CD14-positive monocyte (primary cell): Measurements from ENCODE around the gene SMC3. TPM values are rescaled to one million over a fixed set of nuclear protein-coding genes. Genes with fewer than 3 reads are reported as not detected.

Experiments
- DNase-seq, 3 donors: peaks; one replicate each; pipeline ENCODE4 v3.0.0-alpha.2; 2011 to 2022
- H2AFZ ChIP-seq: 2 replicates; pipeline ENCODE4 v1.6.0; 2012; ENCODE audit warnings: mild to moderate bottlenecking, low read depth, low read length, inconsistent platforms; ENCODE audit not compliant: insufficient read depth, poor library complexity, severe bottlenecking
- H3K27ac ChIP-seq, 2 donors: 1 replicate in 1 of 2; 2 replicates in 1 of 2; pipeline ENCODE4 v1.5.1; 2012 to 2013; ENCODE audit warnings: low read length in 2 of 2, control low read depth in 1 of 2, inconsistent platforms in 1 of 2, low read depth in 1 of 2, mild to moderate bottlenecking in 1 of 2
- H3K27me3 ChIP-seq, 2 donors: one replicate each; pipeline versions ENCODE4 v1.6.0 to v1.6.1; 2011 to 2013; ENCODE audit warnings: low read length in 2 of 2; ENCODE audit not compliant: control insufficient read depth in 2 of 2, insufficient read depth in 2 of 2
- H3K36me3 ChIP-seq, 2 donors: replicated peaks in 1 of 2; 1 replicate in 1 of 2; 2 replicates in 1 of 2; pipeline versions ENCODE4 v1.5.1 to v1.6.1; 2012 to 2013; ENCODE audit warnings: low read length in 2 of 2, control low read depth in 1 of 2, inconsistent platforms in 1 of 2, mild to moderate bottlenecking in 1 of 2; ENCODE audit not compliant: insufficient read depth in 2 of 2, control insufficient read depth in 1 of 2
- H3K4me1 ChIP-seq, 2 donors: 1 replicate in 1 of 2; 2 replicates in 1 of 2; pipeline versions ENCODE4 v1.5.1 to v1.6.1; 2012 to 2013; ENCODE audit warnings: low read length in 2 of 2, control low read depth in 1 of 2, inconsistent platforms in 1 of 2, mild to moderate bottlenecking in 1 of 2, moderate library complexity in 1 of 2; ENCODE audit not compliant: insufficient read depth in 2 of 2, control insufficient read depth in 1 of 2
- H3K4me2 ChIP-seq: replicated peaks from 2 replicates; pipeline ENCODE3; 2012; ENCODE audit warnings: low read length, moderate library complexity, mild to moderate bottlenecking; ENCODE audit not compliant: poor library complexity, severe bottlenecking; ENCODE audit errors: extremely low read depth
- H3K4me3 ChIP-seq, 3 experiments: fragments of 200-600 bp in 1 of 3; sonication (generic) in 1 of 3; replicated peaks in 1 of 3; 1 replicate in 2 of 3; 2 replicates in 1 of 3; pipeline ENCODE4 v1.5.1; 2011 to 2013; ENCODE audit warnings: low read length in 3 of 3, mild to moderate bottlenecking in 3 of 3, control low read depth in 2 of 3, low read depth in 2 of 3, inconsistent platforms in 1 of 3, moderate library complexity in 1 of 3
- H3K79me2 ChIP-seq: 2 replicates; pipeline ENCODE4 v1.6.0; 2012; ENCODE audit warnings: mild to moderate bottlenecking, control low read depth, inconsistent platforms, low read length, moderate library complexity; ENCODE audit not compliant: insufficient read depth
- H3K9ac ChIP-seq: 2 replicates; pipeline ENCODE4 v1.6.0; 2017; ENCODE audit warnings: low read length, mild to moderate bottlenecking; ENCODE audit not compliant: insufficient read depth, poor library complexity, severe bottlenecking
- H3K9me3 ChIP-seq, 2 donors: replicated peaks in 1 of 2; 1 replicate in 1 of 2; 2 replicates in 1 of 2; pipeline versions ENCODE4 v1.5.1 to v1.6.1; 2012 to 2013; ENCODE audit warnings: low read length in 2 of 2, control low read depth in 1 of 2; ENCODE audit not compliant: control insufficient read depth in 1 of 2, insufficient read depth in 1 of 2
- H4K20me1 ChIP-seq: 2 replicates; pipeline ENCODE4 v1.6.0; 2012; ENCODE audit warnings: mild to moderate bottlenecking, low read length, control low read depth, moderate library complexity; ENCODE audit not compliant: insufficient read depth
- H3K27ac Mint-ChIP-seq, 7 donors: one replicate each; pipeline ENCODE4 v1.8.0; 2020; ENCODE audit warnings: mild to moderate bottlenecking in 7 of 7, mixed read lengths in 7 of 7, moderate library complexity in 6 of 7, inconsistent platforms in 2 of 7
- H3K27me3 Mint-ChIP-seq, 3 donors: one replicate each; pipeline ENCODE4 v1.8.0; 2021 to 2022; ENCODE audit warnings: low read depth in 3 of 3, mild to moderate bottlenecking in 3 of 3, mixed read lengths in 3 of 3, moderate library complexity in 3 of 3, inconsistent platforms in 1 of 3
- H3K36me3 Mint-ChIP-seq, 2 donors: one replicate each; pipeline ENCODE4 v1.8.0; 2020; ENCODE audit warnings: mixed read lengths in 2 of 2, inconsistent platforms in 1 of 2, mild to moderate bottlenecking in 1 of 2
- H3K4me1 Mint-ChIP-seq: one replicate; pipeline ENCODE4 v1.8.0; 2020; ENCODE audit warnings: mild to moderate bottlenecking, mixed read lengths
- H3K4me3 Mint-ChIP-seq, 2 donors: one replicate each; pipeline ENCODE4 v1.8.0; 2020; ENCODE audit warnings: mild to moderate bottlenecking in 2 of 2, mixed read lengths in 2 of 2, moderate library complexity in 1 of 2
- H3K9me3 Mint-ChIP-seq, 7 donors: one replicate each; pipeline ENCODE4 v1.8.0; 2020 to 2022; ENCODE audit warnings: mixed read lengths in 7 of 7, mild to moderate bottlenecking in 6 of 7, moderate library complexity in 6 of 7, inconsistent platforms in 2 of 7
- WGBS: methylation state at CpG from one replicate; pipeline ENCODE4 v1.1.5; 2013; ENCODE audit warnings: missing lambda C conversion rate; ENCODE audit not compliant: insufficient coverage; 5-methylcytosine and 5-hydroxymethylcytosine counted together
- intact Hi-C, 2 donors: fragments of 100-400 bp; cut with micrococcal nuclease; formaldehyde crosslinking; loops; one replicate each; pipeline versions ENCODE4 v1.15.0 to v1.15.1; 2023
- polyA plus RNA-seq, 3 donors: library from polyadenylated mRNA; depleted of rRNA in 1 of 3; unstranded in 2 of 3; stranded (reverse) in 1 of 3; fragments of 300-500 nt in 2 of 3; fragments of >200 nt in 1 of 3; fragmentation: Illumina TruSeq in 2 of 3; gene quantifications; 1 replicate in 2 of 3; 2 replicates in 1 of 3; pipeline ENCODE4 v1.2.3, GENCODE V29; 2012 to 2021
- TF ChIP-seq, protein P1 (sequence below): fragments of 200-600 bp; IDR thresholded peaks from one replicate; pipeline ENCODE4 v1.8.0; 2022; ENCODE audit warnings: antibody characterized with exemption, mild to moderate bottlenecking

The SMC3 gene
- polyA plus RNA-seq, 3 donors: 5.0 to 33.9 (median 21.1) TPM

DNA sequence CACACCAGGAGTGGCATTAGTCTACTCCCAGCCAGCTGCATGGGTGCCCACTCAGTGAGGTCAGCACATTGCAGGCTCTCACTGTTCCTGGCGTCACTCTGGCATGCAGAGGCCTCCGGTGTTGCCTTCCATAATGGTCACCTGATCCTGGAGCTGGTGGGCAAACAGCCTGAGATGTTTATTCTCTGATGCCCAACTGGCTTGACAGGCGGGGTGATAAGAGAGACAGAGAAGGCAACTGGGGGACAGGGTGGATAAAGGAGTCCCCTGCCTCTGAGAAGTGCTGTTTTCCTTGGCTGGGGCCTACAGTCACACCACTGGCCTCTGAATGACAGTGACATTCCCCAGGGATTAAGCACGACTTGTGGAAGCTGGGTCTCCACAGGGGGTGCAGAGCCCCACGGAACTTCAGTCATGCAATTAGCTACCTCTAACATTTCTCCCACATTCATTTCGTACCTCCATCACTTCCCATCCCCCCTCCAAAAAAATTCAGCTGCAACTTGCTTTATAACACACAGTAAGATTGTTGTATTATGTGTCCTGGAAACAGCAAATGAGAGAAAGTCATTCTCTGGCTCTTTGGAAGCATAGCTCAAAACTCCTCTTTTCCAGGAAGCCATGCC, 69.5 kb downstream of the SMC3 start:
- TF ChIP-seq, protein P1, sequence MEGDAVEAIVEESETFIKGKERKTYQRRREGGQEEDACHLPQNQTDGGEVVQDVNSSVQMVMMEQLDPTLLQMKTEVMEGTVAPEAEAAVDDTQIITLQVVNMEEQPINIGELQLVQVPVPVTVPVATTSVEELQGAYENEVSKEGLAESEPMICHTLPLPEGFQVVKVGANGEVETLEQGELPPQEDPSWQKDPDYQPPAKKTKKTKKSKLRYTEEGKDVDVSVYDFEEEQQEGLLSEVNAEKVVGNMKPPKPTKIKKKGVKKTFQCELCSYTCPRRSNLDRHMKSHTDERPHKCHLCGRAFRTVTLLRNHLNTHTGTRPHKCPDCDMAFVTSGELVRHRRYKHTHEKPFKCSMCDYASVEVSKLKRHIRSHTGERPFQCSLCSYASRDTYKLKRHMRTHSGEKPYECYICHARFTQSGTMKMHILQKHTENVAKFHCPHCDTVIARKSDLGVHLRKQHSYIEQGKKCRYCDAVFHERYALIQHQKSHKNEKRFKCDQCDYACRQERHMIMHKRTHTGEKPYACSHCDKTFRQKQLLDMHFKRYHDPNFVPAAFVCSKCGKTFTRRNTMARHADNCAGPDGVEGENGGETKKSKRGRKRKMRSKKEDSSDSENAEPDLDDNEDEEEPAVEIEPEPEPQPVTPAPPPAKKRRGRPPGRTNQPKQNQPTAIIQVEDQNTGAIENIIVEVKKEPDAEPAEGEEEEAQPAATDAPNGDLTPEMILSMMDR: no peak
- Histone ChIP-seq H3K27me3 (peaks cover 18 to 43% of the 10 kb centered on the region in 2 donors), H3K9ac (no peak overlapping the region), H2AFZ (no peak overlapping the region), H3K4me3 (no peak overlapping the region), H3K9me3 (peaks cover 0 to 3% of the 10 kb centered on the region in 2 donors), H3K4me1 (no peaks in the 10 kb centered on the region), H4K20me1 (no peaks in the 10 kb centered on the region), H3K27ac (no peak overlapping the region), H3K36me3 (no peaks in the 10 kb centered on the region), H3K4me2 (no peak overlapping the region), H3K79me2 (no peaks in the 10 kb centered on the region)
- Mint-ChIP-seq H3K27ac (no peak overlapping the region), H3K4me3 (no peak overlapping the region), H3K4me1 (peaks cover 3% of the 10 kb centered on the region), H3K9me3 (no peaks in the 10 kb centered on the region), H3K27me3 (peaks cover 25 to 46% (median 33%) of the 10 kb centered on the region in 3 donors), H3K36me3 (no peaks in the 10 kb centered on the region)
- 93% methylated on average over 3 of the region's 6 CpGs for whole genome bisulfite sequencing
- intact Hi-C loops: no loop called here
- DNase-seq: no peak

DNA sequence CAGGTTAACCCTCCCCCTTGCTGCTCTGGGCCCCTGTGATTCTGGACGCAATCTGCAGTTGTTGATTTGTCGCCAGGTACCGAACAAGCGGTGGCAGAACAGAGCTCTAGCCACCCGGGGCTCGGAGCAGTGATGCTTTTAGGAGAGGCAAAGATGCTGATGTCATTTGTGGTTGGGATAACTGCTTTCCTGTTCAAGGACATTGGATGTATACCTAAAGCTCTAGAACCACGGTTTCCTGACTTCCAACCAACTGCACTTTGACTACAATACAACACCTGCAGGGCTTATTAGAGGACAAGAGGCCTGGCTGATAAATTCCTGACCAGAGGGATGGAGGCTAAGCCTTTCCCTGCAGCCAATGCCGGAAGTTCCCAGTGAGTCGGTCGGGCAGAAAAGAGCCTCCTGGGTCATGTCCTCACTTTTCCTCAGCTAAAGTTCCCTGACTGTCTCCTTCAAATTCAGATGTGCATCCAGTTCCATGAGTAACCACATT, 70.1 kb downstream of the SMC3 start:
- H3K4me1 ChIP-seq: no peaks in the 10 kb centered on the region
- 70% methylated on average over 6 of the region's 10 CpGs for WGBS
- peaks cover 0 to 9% of the 10 kb centered on the region in 2 donors for H3K9me3 ChIP-seq
- peaks cover 0 to under 1% of the 10 kb centered on the region in 2 donors for H3K36me3 Mint-ChIP-seq
- peaks cover 24 to 48% of the 10 kb centered on the region in 2 donors for H3K27me3 ChIP-seq
- no peaks in the 10 kb centered on the region for H4K20me1 ChIP-seq
- no peak overlapping the region for H3K9ac ChIP-seq
- H3K9me3 Mint-ChIP-seq: peaks cover 0 to under 1% (median 0%) of the 10 kb centered on the region in 7 donors
- no peaks in the 10 kb centered on the region for H3K36me3 ChIP-seq
- H3K27me3 Mint-ChIP-seq: peaks cover 31 to 52% (median 38%) of the 10 kb centered on the region in 3 donors
- H3K79me2 ChIP-seq: no peaks in the 10 kb centered on the region
- H3K4me2 ChIP-seq: no peak overlapping the region
- no peak overlapping the region for H3K4me3 ChIP-seq
- H2AFZ ChIP-seq: no peak overlapping the region
- no peak overlapping the region for H3K27ac Mint-ChIP-seq
- DNase-seq: no peak
- TF ChIP-seq, protein P1: no peak
- no peak overlapping the region for H3K4me3 Mint-ChIP-seq
- no peak overlapping the region for H3K27ac ChIP-seq
- H3K4me1 Mint-ChIP-seq: peaks cover 4% of the 10 kb centered on the region
- intact Hi-C loops: no loop called here
